Caco-2 (cell line): Measurements from ENCODE around the gene EXOC1. TPM values are rescaled to one million over a fixed set of nuclear protein-coding genes. Genes with fewer than 3 reads are reported as not detected.

ENCODE experiments used
- BruUV-seq: library from RNA; stranded (reverse); fragments of 400-500 nt; replicated peaks from 2 replicates; lab custom pipeline; 2021; lab: Mats Ljungman, UMichigan
- CTCF ChIA-PET: fragments of 300-600 bp; sonication (Branson Sonifier 250); formaldehyde crosslinking; loops from one replicate; lab custom pipeline; 2022; ENCODE audit warnings: antibody characterized with exemption; lab: Charles Lee
- POLR2A ChIA-PET: fragments of 300-600 bp; sonication (Branson Sonifier 250); formaldehyde crosslinking; loops from one replicate; lab custom pipeline; 2022; ENCODE audit warnings: antibody characterized with exemption; lab: Charles Lee
- DNase-seq, 2 experiments: peaks; one replicate each; pipeline versions ENCODE4 v3.0.0 to v3.0.0-alpha.2; 2020 to 2022
- H3K27me3 ChIP-seq: replicated peaks from 2 replicates; pipeline ENCODE4 v1.6.0; 2011; ENCODE audit warnings: low read length; ENCODE audit not compliant: control insufficient read depth, insufficient read depth
- H3K36me3 ChIP-seq: 2 replicates; pipeline ENCODE4 v1.5.1; 2011; ENCODE audit warnings: low read length; ENCODE audit not compliant: control insufficient read depth, insufficient read depth
- H3K4me1 ChIP-seq: fragments of 250-450 bp; sonication (Bioruptor Pico); 2 replicates; pipeline ENCODE4 v1.5.1; 2020; ENCODE audit warnings: mild to moderate bottlenecking
- H3K4me3 ChIP-seq: 2 replicates; pipeline ENCODE4 v1.5.1; 2011; ENCODE audit warnings: low read depth, mild to moderate bottlenecking, control low read depth, low read length
- H3K9me3 ChIP-seq: fragments of 250-450 bp; sonication (Bioruptor Pico); 2 replicates; pipeline ENCODE4 v1.5.1; 2020; ENCODE audit warnings: mild to moderate bottlenecking, moderate library complexity
- H3K27ac Mint-ChIP-seq: one replicate; pipeline ENCODE4 v1.8.0; 2022; ENCODE audit warnings: mixed read lengths; ENCODE audit not compliant: unreplicated experiment
- H3K27me3 Mint-ChIP-seq: one replicate; pipeline ENCODE4 v1.8.0; 2022; ENCODE audit warnings: mixed read lengths; ENCODE audit not compliant: insufficient read depth, unreplicated experiment
- H3K36me3 Mint-ChIP-seq: one replicate; pipeline ENCODE4 v1.8.0; 2022; ENCODE audit warnings: mild to moderate bottlenecking, mixed read lengths; ENCODE audit not compliant: insufficient read depth, unreplicated experiment
- H3K4me1 Mint-ChIP-seq: one replicate; pipeline ENCODE4 v1.8.0; 2022; ENCODE audit warnings: low read depth, mixed read lengths; ENCODE audit not compliant: unreplicated experiment
- H3K4me3 Mint-ChIP-seq: one replicate; pipeline ENCODE4 v1.8.0; 2022; ENCODE audit warnings: mild to moderate bottlenecking, moderate library complexity, mixed read lengths; ENCODE audit not compliant: unreplicated experiment
- H3K9me3 Mint-ChIP-seq: one replicate; pipeline ENCODE4 v1.8.0; 2022; ENCODE audit warnings: mixed read lengths; ENCODE audit not compliant: unreplicated experiment
- intact Hi-C: fragments of 100-400 bp; cut with micrococcal nuclease; formaldehyde crosslinking; loops from one replicate; pipeline ENCODE4 v1.10.0; 2022; ENCODE audit not compliant: unreplicated experiment
- total RNA-seq: library from RNA; stranded (reverse); gene quantifications from 2 replicates; pipeline ENCODE4 v1.2.3, GENCODE V29; 2022
- TF ChIP-seq, protein P1 (sequence below), 2 experiments: fragments of 200-600 bp in 1 of 2; IDR thresholded peaks; 1 replicate in 1 of 2; 2 replicates in 1 of 2; pipeline versions ENCODE4 v1.5.1 to v1.8.0; 2011 to 2022; ENCODE audit warnings: antibody characterized with exemption in 1 of 2, control low read depth in 1 of 2, inconsistent platforms in 1 of 2, low read depth in 1 of 2, low read length in 1 of 2, mild to moderate bottlenecking in 1 of 2, moderate library complexity in 1 of 2; ENCODE audit not compliant: insufficient read depth in 1 of 2, severe bottlenecking in 1 of 2, unreplicated experiment in 1 of 2

EXOC1 gene
- total RNA-seq, 1 experiment from 2014 or later: 19.9 TPM

DNA sequence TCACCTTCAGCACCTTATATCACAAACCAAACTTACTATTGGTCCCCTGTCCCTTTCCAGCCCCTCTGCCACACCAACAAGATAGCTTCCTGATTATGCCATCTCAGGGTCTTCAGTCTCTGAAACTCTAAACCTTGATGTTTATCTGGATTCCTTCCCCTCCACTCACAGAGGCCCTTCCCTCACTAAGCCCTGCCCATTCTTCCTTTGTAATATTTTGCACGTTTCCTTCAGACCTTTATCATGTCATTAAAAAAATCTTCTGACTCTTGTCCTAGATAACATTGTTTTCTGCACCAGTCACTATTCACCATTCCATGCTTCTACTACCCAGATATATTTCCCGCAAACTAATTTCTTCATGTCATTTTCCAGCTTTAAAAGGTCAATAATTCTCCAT is 77.6 kb downstream of the EXOC1 start:
- no peak overlapping the region for H3K27ac Mint-ChIP-seq
- H3K36me3 ChIP-seq: no peaks in the 10 kb centered on the region
- DNase-seq: no peak
- TF ChIP-seq, protein P1, sequence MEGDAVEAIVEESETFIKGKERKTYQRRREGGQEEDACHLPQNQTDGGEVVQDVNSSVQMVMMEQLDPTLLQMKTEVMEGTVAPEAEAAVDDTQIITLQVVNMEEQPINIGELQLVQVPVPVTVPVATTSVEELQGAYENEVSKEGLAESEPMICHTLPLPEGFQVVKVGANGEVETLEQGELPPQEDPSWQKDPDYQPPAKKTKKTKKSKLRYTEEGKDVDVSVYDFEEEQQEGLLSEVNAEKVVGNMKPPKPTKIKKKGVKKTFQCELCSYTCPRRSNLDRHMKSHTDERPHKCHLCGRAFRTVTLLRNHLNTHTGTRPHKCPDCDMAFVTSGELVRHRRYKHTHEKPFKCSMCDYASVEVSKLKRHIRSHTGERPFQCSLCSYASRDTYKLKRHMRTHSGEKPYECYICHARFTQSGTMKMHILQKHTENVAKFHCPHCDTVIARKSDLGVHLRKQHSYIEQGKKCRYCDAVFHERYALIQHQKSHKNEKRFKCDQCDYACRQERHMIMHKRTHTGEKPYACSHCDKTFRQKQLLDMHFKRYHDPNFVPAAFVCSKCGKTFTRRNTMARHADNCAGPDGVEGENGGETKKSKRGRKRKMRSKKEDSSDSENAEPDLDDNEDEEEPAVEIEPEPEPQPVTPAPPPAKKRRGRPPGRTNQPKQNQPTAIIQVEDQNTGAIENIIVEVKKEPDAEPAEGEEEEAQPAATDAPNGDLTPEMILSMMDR (IDR thresholded peaks at IDR 0.05; ENCODE audit: insufficient read depth in 1 of 2, low read depth in 1 of 2, low read length in 1 of 2, severe bottlenecking in 1 of 2, unreplicated experiment in 1 of 2): no peak
- no peak overlapping the region for H3K4me3 Mint-ChIP-seq
- H3K36me3 Mint-ChIP-seq: no peaks in the 10 kb centered on the region
- no TSS peak for BruUV-seq
- intact Hi-C loops: no loop called here
- ChIA-PET CTCF (no interaction called here), POLR2A (no interaction called here)
- peaks cover 6% of the 10 kb centered on the region for H3K4me1 Mint-ChIP-seq
- H3K27me3 Mint-ChIP-seq: no peaks in the 10 kb centered on the region
- H3K4me1 ChIP-seq: 0 out of 2 replicates have a peak, but pooled peaks cover 3% of the 10 kb centered on the region
- no peak overlapping the region for H3K4me3 ChIP-seq
- H3K27me3 ChIP-seq: no peaks in the 10 kb centered on the region
- H3K9me3 ChIP-seq: no peaks in the 10 kb centered on the region
- no peaks in the 10 kb centered on the region for H3K9me3 Mint-ChIP-seq

DNA sequence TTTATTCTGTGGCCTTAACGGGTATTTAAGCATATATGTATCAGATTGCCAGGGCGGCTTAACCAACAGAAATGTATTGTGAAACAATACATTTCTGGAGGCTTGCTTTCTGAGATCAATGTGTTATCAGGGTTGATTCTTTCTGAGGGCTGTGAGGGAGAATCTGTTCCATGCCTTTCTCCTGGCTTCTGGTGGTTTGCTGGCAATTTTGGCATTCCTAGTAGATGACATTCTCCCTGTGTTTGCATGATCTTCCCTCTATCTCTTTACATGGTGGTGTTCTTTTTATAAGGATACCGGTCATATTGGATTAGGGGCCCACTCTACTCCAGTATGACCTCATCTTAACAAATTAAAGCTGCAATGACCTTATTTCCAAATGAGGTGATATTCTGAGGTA is 78.4 kb downstream of the EXOC1 start:
- no peaks in the 10 kb centered on the region for H3K36me3 ChIP-seq
- CTCF ChIA-PET: interaction anchor here (1.0 kb wide), 1 partner anchor 17 kb away, joined by 4 read pairs; the partner anchor contains the start of gene CEP135
- no peak overlapping the region for H3K4me3 Mint-ChIP-seq
- no peak overlapping the region for H3K27ac Mint-ChIP-seq
- no peaks in the 10 kb centered on the region for H3K27me3 ChIP-seq
- H3K4me3 ChIP-seq: no peak overlapping the region
- DNase-seq: no peak
- TF ChIP-seq, protein P1 (IDR thresholded peaks at IDR 0.05; ENCODE audit: insufficient read depth in 1 of 2, low read depth in 1 of 2, low read length in 1 of 2, severe bottlenecking in 1 of 2, unreplicated experiment in 1 of 2): no peak
- BruUV-seq: no TSS peak
- H3K4me1 ChIP-seq: 0 out of 2 replicates have a peak, but pooled peaks cover 3% of the 10 kb centered on the region
- no peaks in the 10 kb centered on the region for H3K27me3 Mint-ChIP-seq
- POLR2A ChIA-PET: no interaction called here
- H3K9me3 Mint-ChIP-seq: no peaks in the 10 kb centered on the region
- intact Hi-C loops: no loop called here
- H3K36me3 Mint-ChIP-seq: no peaks in the 10 kb centered on the region
- 0 out of 2 replicates have a peak, but pooled peaks cover 3% of the 10 kb centered on the region for H3K9me3 ChIP-seq
- peaks cover 6% of the 10 kb centered on the region for H3K4me1 Mint-ChIP-seq

DNA sequence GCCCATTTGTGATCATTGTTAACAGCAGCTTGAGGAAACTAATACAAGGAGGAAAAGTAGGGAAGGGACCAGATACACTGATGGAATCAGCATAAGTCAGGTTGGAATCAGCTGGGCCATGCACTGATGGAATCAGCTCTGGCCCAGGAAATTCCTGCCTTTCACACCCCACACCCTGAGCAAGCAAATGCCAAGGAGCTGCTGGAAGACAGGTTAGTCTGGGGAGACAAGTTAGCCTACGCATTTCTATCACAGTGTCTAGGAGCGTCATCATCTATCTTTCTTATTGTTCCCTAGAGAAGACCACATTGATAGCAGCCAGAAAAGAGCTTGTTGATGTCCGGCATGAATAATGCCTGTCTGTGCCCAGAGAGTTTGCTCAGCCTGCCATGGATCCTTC is 79.1 kb downstream of the EXOC1 start:
- H3K27ac Mint-ChIP-seq: no peak overlapping the region
- Histone ChIP-seq H3K4me1 (0 out of 2 replicates have a peak, but pooled peaks cover 3% of the 10 kb centered on the region), H3K9me3 (peaks cover 10% of the 10 kb centered on the region; the same call in 1 of the 2 replicates), H3K27me3 (no peaks in the 10 kb centered on the region), H3K36me3 (no peaks in the 10 kb centered on the region), H3K4me3 (no peak overlapping the region)
- no peaks in the 10 kb centered on the region for H3K27me3 Mint-ChIP-seq
- no peaks in the 10 kb centered on the region for H3K9me3 Mint-ChIP-seq
- peaks cover 6% of the 10 kb centered on the region for H3K4me1 Mint-ChIP-seq
- ChIA-PET POLR2A (no interaction called here), CTCF (interaction anchor here (1.0 kb wide), 1 partner anchor 16 kb away, joined by 4 read pairs; the partner anchor contains the start of gene CEP135)
- H3K36me3 Mint-ChIP-seq: no peaks in the 10 kb centered on the region
- TF ChIP-seq, protein P1 (IDR thresholded peaks at IDR 0.05; ENCODE audit: insufficient read depth in 1 of 2, low read depth in 1 of 2, low read length in 1 of 2, severe bottlenecking in 1 of 2, unreplicated experiment in 1 of 2): no peak
- no peak overlapping the region for H3K4me3 Mint-ChIP-seq
- DNase-seq: no peak
- intact Hi-C loops: no loop called here
- BruUV-seq: no TSS peak
